GM18520 (cell line): ENCODE measurements around the gene SNTG2.
"Not testable (repeated sequence)": the region's sequence is repeated elsewhere in the genome, so short reads cannot be mapped to it uniquely, and the experiment has no call there.

Experiments
- ATAC-seq: cut with Tn5 transposase; IDR thresholded peaks from one replicate; pipeline ENCODE4 v1.9.1; 2021; ENCODE audit not compliant: unreplicated experiment

SNTG2 gene

GRCh38 chr2:950080-950966 is at the start of gene SNTG2:
TSS of gene SNTG2 (plus strand) at chr2:950849. CDS start at chr2:950997, 148 bp downstream.
- no peak for ATAC-seq

DNA sequence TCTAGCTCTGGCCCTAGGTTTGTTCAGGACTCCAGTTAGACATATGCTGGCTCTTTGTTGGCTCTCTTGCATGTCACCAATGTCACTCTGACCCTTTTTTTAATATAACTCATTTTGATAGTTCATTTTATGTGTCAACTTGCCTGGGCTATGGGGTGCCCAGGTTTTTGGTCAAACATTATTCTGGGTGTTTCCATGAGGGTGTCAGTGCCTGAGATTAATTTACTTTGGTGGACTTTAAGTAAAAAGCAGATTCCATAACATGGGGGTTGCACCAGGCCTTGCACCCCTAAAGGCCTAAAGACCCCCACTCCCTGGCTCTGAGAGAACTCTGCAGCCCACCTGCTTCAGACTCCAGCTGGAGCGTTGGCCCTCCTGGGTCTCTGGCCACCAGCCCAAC is 48.1 kb upstream of the SNTG2 start:
- ATAC-seq, result no peak

- no peak for ATAC-seq
Observed at GRCh38 chr2:903223-903900, 47.3 kb upstream of the SNTG2 start.

DNA sequence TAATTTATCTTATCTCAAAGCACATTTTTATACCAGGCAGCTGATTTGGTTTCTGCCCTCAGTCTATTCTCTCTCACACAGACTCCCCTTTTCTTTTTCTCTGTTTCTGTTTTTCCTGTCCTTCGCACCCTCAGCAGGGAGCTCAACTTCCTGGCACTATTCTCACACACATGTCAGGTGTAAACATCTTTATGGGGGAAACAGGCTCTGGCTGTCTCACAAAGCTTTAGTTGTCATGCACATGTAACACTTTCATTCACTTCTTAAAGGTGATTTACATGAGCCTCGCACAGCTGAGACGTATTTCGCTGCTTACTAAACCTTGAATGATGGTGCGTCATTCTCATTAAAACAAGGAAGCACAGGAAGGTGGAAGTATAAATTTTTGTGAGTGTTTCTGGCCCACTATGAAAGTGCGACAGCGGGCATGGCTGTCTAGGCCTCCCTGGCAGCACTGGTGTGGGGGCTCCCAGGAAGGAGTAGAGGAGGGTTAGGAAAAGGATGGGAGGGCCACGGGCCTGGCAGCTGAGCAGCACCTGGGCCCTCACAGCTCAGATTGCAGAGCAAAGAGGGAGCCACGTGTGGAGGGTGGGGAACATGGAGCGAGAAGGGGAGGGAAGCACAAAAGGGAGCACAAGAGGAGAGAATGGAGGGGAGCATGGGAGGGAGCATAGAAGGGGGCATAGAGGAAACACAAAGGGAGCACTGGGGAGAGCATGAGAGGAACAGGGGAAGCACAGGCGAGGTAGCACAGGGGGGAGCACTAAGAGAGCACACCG is 46.2 kb upstream of the SNTG2 start:
- no peak for ATAC-seq

DNA sequence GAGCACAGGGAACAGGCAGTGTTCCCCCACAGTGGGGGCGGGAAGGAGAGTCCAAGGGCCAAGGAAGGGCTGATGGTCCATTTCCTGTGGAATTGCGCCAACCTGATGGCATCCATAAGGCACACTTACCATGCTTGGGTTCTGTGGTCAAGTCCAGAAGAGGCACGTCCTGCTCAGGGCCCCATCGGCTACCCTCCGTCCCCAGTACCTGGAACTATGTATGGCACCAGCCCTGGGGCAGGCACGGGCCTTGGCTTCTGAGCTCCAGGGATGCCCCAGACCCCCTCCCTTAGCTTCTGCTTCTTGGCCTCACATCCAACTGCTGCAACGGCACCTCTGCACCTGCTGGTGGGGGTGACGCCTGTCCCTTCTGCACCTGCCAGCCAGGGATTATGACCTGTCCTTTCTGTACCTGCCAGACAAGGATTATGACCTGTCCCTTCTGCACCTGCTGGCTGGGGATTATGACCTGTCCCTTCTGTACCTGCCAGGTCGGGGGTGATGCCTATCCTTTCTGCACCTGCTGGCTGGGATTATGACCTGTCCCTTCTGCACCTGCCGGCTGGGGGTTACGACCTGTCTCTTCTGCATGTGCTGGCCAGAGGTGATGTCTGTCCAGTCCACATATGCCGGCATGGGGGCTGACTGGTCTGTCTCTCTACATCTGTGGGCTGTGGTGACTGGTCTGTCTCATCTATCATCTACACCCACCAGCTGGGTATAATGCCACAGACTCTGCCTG is 45.4 kb upstream of the SNTG2 start:
- no peak for ATAC-seq

- ATAC-seq, result no peak
Observed at GRCh38 chr2:905833-906140, 44.9 kb upstream of the SNTG2 start.

GRCh38 chr2:907706-908105 is 42.9 kb upstream of the SNTG2 start:
- no peak for ATAC-seq

DNA sequence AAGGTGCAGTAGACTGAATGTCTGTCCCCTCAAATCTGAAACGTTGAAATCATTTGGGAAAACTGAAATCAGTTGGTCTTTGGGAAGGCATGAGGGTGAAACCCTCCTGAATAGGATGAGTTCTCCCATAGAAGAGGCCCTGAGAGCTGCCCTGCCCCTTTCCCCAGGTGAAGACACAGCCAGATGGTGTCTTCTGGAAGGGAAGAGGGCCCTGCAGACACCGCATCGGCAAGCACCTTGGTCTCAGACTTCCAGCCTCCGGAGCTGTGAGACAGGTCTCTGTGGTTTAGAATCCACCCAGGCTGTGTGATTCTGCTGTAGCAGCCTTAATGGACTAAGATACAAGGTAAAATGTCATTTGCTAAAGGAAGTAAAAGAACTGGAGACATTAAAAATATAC is 42.1 kb upstream of the SNTG2 start:
- no peak for ATAC-seq

GRCh38 chr2:909764-910379 is 40.8 kb upstream of the SNTG2 start:
- ATAC-seq, result not testable (repeated sequence)

DNA sequence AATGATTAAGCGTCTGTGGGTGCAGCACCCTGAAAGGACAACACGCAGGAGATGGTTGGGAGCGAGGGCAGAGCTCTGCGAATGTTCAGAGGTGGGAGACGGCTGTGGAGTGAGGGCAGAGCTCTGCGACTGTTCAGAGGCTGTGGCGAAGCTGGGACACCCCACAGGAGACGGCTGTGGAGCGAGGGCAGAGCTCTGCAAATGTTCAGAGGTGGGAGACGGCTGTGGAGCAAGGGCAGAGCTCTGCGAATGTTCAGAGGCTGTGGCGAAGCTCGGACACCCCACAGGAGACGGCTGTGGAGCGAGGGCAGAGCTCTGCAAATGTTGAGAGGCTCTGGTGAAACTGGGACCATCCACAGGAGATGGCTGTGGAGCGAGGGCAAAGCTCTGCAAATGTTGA is 40.0 kb upstream of the SNTG2 start:
- ATAC-seq, result no peak

DNA sequence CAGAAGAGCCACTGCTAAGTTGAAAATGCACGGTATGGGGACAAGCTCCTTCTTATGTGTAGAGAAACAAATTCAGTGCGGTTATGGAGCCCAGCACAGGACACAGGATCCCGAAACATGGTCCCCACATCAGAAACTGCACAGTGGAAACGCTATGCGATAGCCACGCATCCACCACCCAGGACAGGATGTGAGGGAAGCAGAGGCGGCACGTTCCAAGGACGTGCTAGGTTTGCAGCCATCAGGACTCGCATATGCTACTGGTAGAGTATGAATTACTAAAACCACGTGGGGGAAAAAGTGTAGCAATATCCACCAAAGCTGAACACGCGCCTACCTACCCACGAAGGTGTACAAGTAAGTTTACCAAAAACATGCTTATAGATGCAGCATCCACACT is 34.7 kb upstream of the SNTG2 start:
- no peak for ATAC-seq

GRCh38 chr2:916935-917334 is 33.7 kb upstream of the SNTG2 start:
- ATAC-seq, result no peak

GRCh38 chr2:919672-920071 is 31.0 kb upstream of the SNTG2 start:
- ATAC-seq, result no peak

DNA sequence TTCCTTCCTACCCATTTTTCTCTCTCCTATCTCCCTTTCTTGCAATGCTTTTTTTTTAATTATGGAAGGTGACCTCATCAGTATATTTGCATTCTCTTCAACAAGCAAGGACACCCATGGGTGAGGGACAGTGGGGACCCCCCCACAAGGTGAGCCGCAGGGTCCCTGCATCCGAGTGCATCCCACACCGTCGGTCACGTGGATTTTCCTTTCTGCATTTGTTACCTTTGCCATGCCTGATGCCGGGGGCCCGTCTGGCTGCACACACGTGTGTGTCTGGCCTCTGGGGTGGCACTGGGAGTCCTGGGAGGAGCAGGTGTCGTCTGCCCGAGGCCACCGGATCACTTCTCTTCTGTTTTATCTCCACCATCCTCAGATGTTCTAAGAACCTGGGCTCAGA is 30.1 kb upstream of the SNTG2 start:
- ATAC-seq, result no peak

DNA sequence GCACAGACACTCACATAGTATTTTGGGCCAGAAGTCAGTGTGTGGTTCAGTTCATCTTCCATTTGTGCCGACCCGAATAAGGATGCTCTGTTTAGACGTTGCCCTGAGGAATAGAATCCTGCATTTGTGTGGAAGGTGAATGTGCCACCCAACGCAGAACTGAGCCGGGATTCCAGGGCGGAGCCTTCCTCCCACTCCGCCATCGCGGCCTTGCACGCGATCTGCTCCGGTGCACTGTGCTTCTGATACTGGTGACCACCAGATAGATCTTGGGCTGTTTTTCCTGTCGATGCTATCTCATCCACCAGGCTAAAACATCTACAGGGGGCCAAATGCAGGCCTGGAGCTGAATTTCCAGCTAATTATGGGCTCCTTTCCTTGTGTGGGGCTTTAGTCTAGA is 29.6 kb upstream of the SNTG2 start:
- no peak for ATAC-seq

GRCh38 chr2:922185-922584 is 28.5 kb upstream of the SNTG2 start:
- no peak for ATAC-seq

- ATAC-seq, result no peak
Observed at GRCh38 chr2:923832-924601, 26.6 kb upstream of the SNTG2 start.

DNA sequence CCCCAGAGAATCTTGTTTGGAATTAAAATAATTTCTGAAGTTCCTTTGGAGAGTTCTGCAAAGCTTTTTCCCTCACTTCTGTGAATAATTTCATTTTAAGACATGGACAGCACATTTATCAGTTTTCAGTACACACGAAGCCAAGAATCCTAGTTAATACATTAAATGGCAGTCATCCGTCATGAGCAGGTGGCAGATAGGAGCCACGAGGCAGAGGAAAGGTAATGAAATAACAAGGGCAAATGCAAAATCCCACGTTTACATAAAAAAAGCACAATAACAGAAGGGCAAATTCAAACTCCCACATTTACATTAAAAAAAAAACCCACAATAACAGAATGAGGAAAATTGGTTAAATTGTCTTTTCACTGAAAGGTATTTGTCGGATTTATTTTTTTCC is 25.9 kb upstream of the SNTG2 start:
- ATAC-seq, result no peak

GRCh38 chr2:925309-925708 is 25.3 kb upstream of the SNTG2 start:
- no peak for ATAC-seq

- no peak for ATAC-seq
Observed at GRCh38 chr2:925711-926110, 24.9 kb upstream of the SNTG2 start.
